SK-N-SH (cell line): ENCODE data around the gene NOS1. TPM values are rescaled to one million over a fixed set of nuclear protein-coding genes. Genes with fewer than 3 reads are reported as not detected.

ENCODE experiments used
- CTCF ChIA-PET: fragments of 300-600, 350-600 bp; formaldehyde crosslinking; extraction: SDS; loops from one replicate; lab custom pipeline; 2021; lab: Yijun Ruan, JAX
- POLR2A ChIA-PET: fragments of 350-600 bp; sonication (Branson Sonifier 250); formaldehyde crosslinking; extraction: SDS; loops from one replicate; lab custom pipeline; 2020; ENCODE audit warnings: antibody characterized with exemption, inconsistent platforms; lab: Yijun Ruan, JAX
- DNase-seq: peaks from one replicate; pipeline ENCODE4 v3.0.0; 2012
- H2AFZ ChIP-seq: fragments of 200-600 bp; sonication (generic); 2 replicates; pipeline ENCODE4 v1.8.1; 2016; ENCODE audit warnings: antibody characterized with exemption, mild to moderate bottlenecking, low read depth
- H3F3A ChIP-seq: fragments of 200-600 bp; sonication (generic); replicated peaks from 2 replicates; pipeline ENCODE3; 2016; ENCODE audit warnings: antibody characterized with exemption, mild to moderate bottlenecking; ENCODE audit not compliant: insufficient read depth
- H3K27ac ChIP-seq, 2 experiments: fragments of 200-500 bp in 1 of 2; fragments of 200-600 bp in 1 of 2; sonication (Bioruptor generic) in 1 of 2; sonication (generic), shearing (Covaris generic) in 1 of 2; 2 replicates each; pipeline versions ENCODE4 v1.5.1 to v1.6.1; 2014 to 2016; ENCODE audit warnings: low read depth in 2 of 2, inconsistent platforms in 1 of 2, low read length in 1 of 2, mild to moderate bottlenecking in 1 of 2, mixed read lengths in 1 of 2
- H3K27me3 ChIP-seq: fragments of 200-600 bp; sonication (generic), shearing (Covaris generic); 2 replicates; pipeline ENCODE4 v1.6.1; 2016; ENCODE audit warnings: mixed run types; ENCODE audit not compliant: insufficient read depth
- H3K36me3 ChIP-seq, 2 experiments: fragments of 200-500 bp in 1 of 2; fragments of 200-600 bp in 1 of 2; sonication (Bioruptor generic) in 1 of 2; sonication (generic) in 1 of 2; replicated peaks in 1 of 2; 2 replicates each; pipeline versions ENCODE3 to v1.5.1; 2014 to 2016; ENCODE audit warnings: low read length in 1 of 2, mild to moderate bottlenecking in 1 of 2; ENCODE audit not compliant: insufficient read depth in 2 of 2, control insufficient read depth in 1 of 2
- H3K4me1 ChIP-seq, 2 experiments: fragments of 200-500 bp in 1 of 2; fragments of 200-600 bp in 1 of 2; sonication (Bioruptor generic) in 1 of 2; sonication (generic), shearing (Covaris generic) in 1 of 2; 2 replicates each; pipeline versions ENCODE4 v1.5.1 to v1.6.1; 2014 to 2016; ENCODE audit warnings: low read depth in 1 of 2, low read length in 1 of 2, mixed run types in 1 of 2; ENCODE audit not compliant: insufficient read depth in 2 of 2, control insufficient read depth in 1 of 2
- H3K4me2 ChIP-seq: fragments of 200-600 bp; sonication (generic), shearing (Covaris generic); 2 replicates; pipeline ENCODE4 v1.6.1; 2017; ENCODE audit warnings: mixed run types
- H3K4me3 ChIP-seq, 2 experiments: fragments of 200-500 bp in 1 of 2; fragments of 200-600 bp in 1 of 2; sonication (Bioruptor generic) in 1 of 2; sonication (generic), shearing (Covaris generic) in 1 of 2; 2 replicates each; pipeline versions ENCODE4 v1.5.1 to v1.8.1; 2014 to 2016; ENCODE audit warnings: low read depth in 2 of 2, inconsistent platforms in 1 of 2, low read length in 1 of 2, mild to moderate bottlenecking in 1 of 2, mixed read lengths in 1 of 2, moderate library complexity in 1 of 2
- H3K79me2 ChIP-seq: fragments of 200-600 bp; sonication (generic); 2 replicates; pipeline ENCODE4 v1.8.1; 2017; ENCODE audit warnings: mild to moderate bottlenecking; ENCODE audit not compliant: insufficient read depth
- H3K9ac ChIP-seq: fragments of 200-600 bp; sonication (generic); 2 replicates; pipeline ENCODE4 v1.6.1; 2017; ENCODE audit warnings: mixed run types
- H3K9me2 ChIP-seq: fragments of 200-600 bp; sonication (generic); 2 replicates; pipeline ENCODE4 v1.6.1; 2017; ENCODE audit warnings: mixed run types
- H3K9me3 ChIP-seq: fragments of 200-600 bp; sonication (generic); 2 replicates; pipeline ENCODE4 v1.6.1; 2017; ENCODE audit warnings: mixed run types, mild to moderate bottlenecking, moderate library complexity
- H4K20me1 ChIP-seq: fragments of 200-600 bp; sonication (generic); 2 replicates; pipeline ENCODE4 v1.6.1; 2017; ENCODE audit warnings: mild to moderate bottlenecking, mixed run types; ENCODE audit not compliant: insufficient read depth
- ELF1 ChIP-seq: IDR thresholded peaks from 2 replicates; pipeline ENCODE4 v1.4.0; 2012
- EP300 ChIP-seq, 2 experiments: IDR thresholded peaks; 2 replicates each; pipeline versions ENCODE4 v1.4.0 to v1.6.1; 2012; ENCODE audit warnings: borderline replicate concordance in 1 of 2, low read depth in 1 of 2, low read length in 1 of 2
- EZH2phosphoT487 ChIP-seq: fragments of 200-600 bp; sonication (generic); IDR thresholded peaks from 2 replicates; pipeline ENCODE4 v1.6.1; 2017; ENCODE audit warnings: low read depth, mixed run types, mild to moderate bottlenecking, antibody characterized with exemption, moderate library complexity, borderline replicate concordance
- FOSL2 ChIP-seq: IDR thresholded peaks from 2 replicates; pipeline ENCODE4 v1.4.0; 2012; ENCODE audit warnings: low read depth, mild to moderate bottlenecking, moderate library complexity, borderline replicate concordance
- FOXJ3 ChIP-seq: sonication (generic); formaldehyde crosslinking; IDR thresholded peaks from 2 replicates; pipeline ENCODE4 v1.5.1; 2020; ENCODE audit warnings: mild to moderate bottlenecking, missing genetic modification reagents
- FOXM1 ChIP-seq: IDR thresholded peaks from 2 replicates; pipeline ENCODE4 v1.4.0; 2012; ENCODE audit warnings: low read depth, mild to moderate bottlenecking
- GATA2 ChIP-seq: sonication (generic); formaldehyde crosslinking; IDR thresholded peaks from 2 replicates; pipeline ENCODE4 v1.5.0; 2020; ENCODE audit warnings: mild to moderate bottlenecking, missing genetic modification reagents
- JUND ChIP-seq: IDR thresholded peaks from 2 replicates; pipeline ENCODE4 v1.4.0; 2012
- MEF2A ChIP-seq: IDR thresholded peaks from 2 replicates; pipeline ENCODE4 v1.4.0; 2012; ENCODE audit warnings: low read depth, borderline replicate concordance
- NFIC ChIP-seq: IDR thresholded peaks from 2 replicates; pipeline ENCODE4 v1.4.0; 2012; ENCODE audit warnings: borderline replicate concordance
- NRF1 ChIP-seq: IDR thresholded peaks from 2 replicates; pipeline ENCODE4 v1.6.1; 2012; ENCODE audit warnings: low read depth, mild to moderate bottlenecking, low read length
- POLR2AphosphoS5 ChIP-seq: IDR thresholded peaks from 2 replicates; pipeline ENCODE4 v1.6.1; 2012; ENCODE audit warnings: low read depth, low read length
- RCOR1 ChIP-seq: fragments of 150-350 bp; IDR thresholded peaks from 2 replicates; pipeline ENCODE4 v1.6.1; 2017; ENCODE audit warnings: antibody characterized with exemption, low read length
- RXRA ChIP-seq: IDR thresholded peaks from 2 replicates; pipeline ENCODE4 v1.4.0; 2012; ENCODE audit warnings: low read depth, mild to moderate bottlenecking, borderline replicate concordance
- SIN3A ChIP-seq: IDR thresholded peaks from 2 replicates; pipeline ENCODE4 v1.6.1; 2012; ENCODE audit warnings: low read depth, mild to moderate bottlenecking, low read length, moderate library complexity, borderline replicate concordance
- SMC3 ChIP-seq: IDR thresholded peaks from 2 replicates; pipeline ENCODE4 v1.6.1; 2012; ENCODE audit warnings: low read depth, low read length, improper control_type of control experiment
- TAF1 ChIP-seq: IDR thresholded peaks from 2 replicates; pipeline ENCODE4 v1.6.1; 2012; ENCODE audit warnings: low read depth, mild to moderate bottlenecking, low read length, moderate library complexity, borderline replicate concordance
- TEAD4 ChIP-seq: IDR thresholded peaks from 2 replicates; pipeline ENCODE4 v1.4.0; 2012; ENCODE audit warnings: mild to moderate bottlenecking, borderline replicate concordance; ENCODE audit not compliant: insufficient read depth
- YY1 ChIP-seq: IDR thresholded peaks from 2 replicates; pipeline ENCODE4 v1.4.0; 2012; ENCODE audit warnings: low read depth, mild to moderate bottlenecking
- ZBTB33 ChIP-seq: IDR thresholded peaks from 2 replicates; pipeline ENCODE4 v1.4.0; 2012; ENCODE audit warnings: low read depth, borderline replicate concordance
- WGBS: methylation state at CpG from one replicate; pipeline ENCODE4 v1.1.6; 2017; ENCODE audit warnings: low lambda C conversion rate; 5-methylcytosine and 5-hydroxymethylcytosine counted together
- polyA plus RNA-seq, 3 experiments: library from polyadenylated mRNA; depleted of rRNA; stranded (reverse); fragments of >200 nt; gene quantifications; 2 replicates each; pipeline ENCODE4 v1.2.3, GENCODE V29; 2012

Gene NOS1
- polyA plus RNA-seq, 1 of the 3 experiments (the other 2 are of a cell fraction), result 0.02 TPM

GRCh38 chr12:117178301-117178700 is 183.1 kb downstream of the NOS1 start:
- Histone ChIP-seq H3F3A (no peaks in the 10 kb centered on the region), H3K9me3 (0 out of 2 replicates have a peak, but pooled peaks cover 7% of the 10 kb centered on the region), H3K4me3 (no peak overlapping the region), H2AFZ (no peak overlapping the region), H3K9me2 (no peaks in the 10 kb centered on the region), H3K4me1 (no peaks in the 10 kb centered on the region), H3K9ac (no peak overlapping the region), H4K20me1 (no peaks in the 10 kb centered on the region), H3K27ac (no peak overlapping the region), H3K27me3 (no peaks in the 10 kb centered on the region), H3K36me3 (peaks cover 65% of the 10 kb centered on the region in 2 experiments), H3K4me2 (no peak overlapping the region), H3K79me2 (no peaks in the 10 kb centered on the region)
- no peak for DNase-seq
- CTCF ChIA-PET, result interaction anchor here (1.5 kb wide), 1 partner anchor 13 kb away, joined by 3 read pairs; no protein-coding TSS in a partner anchor
- POLR2A ChIA-PET, result no interaction called here
- WGBS, result 89% methylated on average over 10 of the region's 10 CpGs
- TF ChIP-seq EP300 (IDR thresholded peaks at IDR 0.05; ENCODE audit: borderline replicate concordance in 1 of 2, low read depth in 1 of 2, low read length in 1 of 2) (no peak), FOSL2 (no peak), NFIC (no peak), ZBTB33 (no peak), MEF2A (no peak), RCOR1 (no peak), EZH2phosphoT487 (no peak), RXRA (no peak), POLR2AphosphoS5 (no peak)

- H3K4me2 ChIP-seq, result no peak overlapping the region
- H3K9me2 ChIP-seq, result no peaks in the 10 kb centered on the region
- H3F3A ChIP-seq, result no peaks in the 10 kb centered on the region
- no peaks in the 10 kb centered on the region for H3K4me1 ChIP-seq
- ChIA-PET CTCF (no interaction called here), POLR2A (no interaction called here)
- no peak overlapping the region for H3K4me3 ChIP-seq
- 97% methylated on average over 3 of the region's 3 CpGs for WGBS
- H3K79me2 ChIP-seq, result no peaks in the 10 kb centered on the region
- H3K27ac ChIP-seq, result no peak overlapping the region
- H3K9ac ChIP-seq, result no peak overlapping the region
- H3K36me3 ChIP-seq, result peaks cover 75 to 80% of the 10 kb centered on the region in 2 experiments
- no peaks in the 10 kb centered on the region for H3K27me3 ChIP-seq
- no peaks in the 10 kb centered on the region for H3K9me3 ChIP-seq
- no peak for TF ChIP-seq SIN3A
- TF ChIP-seq SMC3, result no peak
- no peak for TF ChIP-seq ELF1
- no peak for TF ChIP-seq FOXJ3 (CRISPR knock-in tag)
- no peak for TF ChIP-seq FOXM1
- TF ChIP-seq RCOR1, result no peak
- TF ChIP-seq GATA2 (CRISPR knock-in tag), result no peak
- TF ChIP-seq RXRA, result no peak
- no peak for TF ChIP-seq NFIC
- TF ChIP-seq ZBTB33, result no peak
- no peak for TF ChIP-seq TEAD4
- TF ChIP-seq FOSL2, result no peak
- no peak for TF ChIP-seq JUND
- TF ChIP-seq NRF1, result no peak
- no peak for TF ChIP-seq TAF1
- TF ChIP-seq EZH2phosphoT487, result no peak
- no peak for TF ChIP-seq YY1
- H4K20me1 ChIP-seq, result no peaks in the 10 kb centered on the region
- no peak overlapping the region for H2AFZ ChIP-seq
- no peak for DNase-seq
These were observed 189.3 kb downstream of the NOS1 start for GRCh38 chr12:117172168-117172567.
